GM12878 (cell line): Measurements from ENCODE around the gene CNIH1. TPM values are rescaled to one million over a fixed set of nuclear protein-coding genes. Genes with fewer than 3 reads are reported as not detected.

ENCODE experiments used
- ATAC-seq: fragments of 200-7000 bp; cut with Tn5 transposase; 3 replicates; pipeline ENCODE4 v1.9.1; 2020; ENCODE audit warnings: mild to moderate bottlenecking, moderate library complexity
- BruUV-seq: library from RNA; stranded (reverse); fragments of 400-500 nt; replicated peaks from 2 replicates; lab custom pipeline; 2021; lab: Mats Ljungman, UMichigan
- CTCF ChIA-PET: fragments of 300-600 bp; sonication (Branson Sonifier 250); formaldehyde crosslinking; extraction: SDS; loops from one replicate; lab custom pipeline; 2021; ENCODE audit warnings: inconsistent platforms; lab: Yijun Ruan, JAX
- POLR2A ChIA-PET: fragments of 350-600 bp; formaldehyde crosslinking; extraction: SDS; loops from one replicate; lab custom pipeline; 2021; ENCODE audit warnings: inconsistent platforms; lab: Charles Lee
- RAD21 ChIA-PET: fragments of 300-600 bp; sonication (Branson Sonifier 250); formaldehyde crosslinking; loops from one replicate; lab custom pipeline; 2023; ENCODE audit warnings: antibody characterized with exemption; ENCODE audit not compliant: unreplicated experiment; lab: Charles Lee
- SMC1A ChIA-PET: fragments of 300-600 bp; sonication (Branson Sonifier 250); formaldehyde crosslinking; loops from one replicate; lab custom pipeline; 2023; ENCODE audit not compliant: unreplicated experiment, uncharacterized antibody; lab: Charles Lee
- DNase-seq: peaks from one replicate; pipeline ENCODE4 v3.0.0-alpha.2; 2011; ENCODE audit warnings: low read depth, low spot score
- FAIRE-seq: peaks from 3 replicates; lab custom pipeline; 2011; peaks lifted over from hg19 to GRCh38; lab: Jason Lieb, UNC
- H2AFZ ChIP-seq: 2 replicates; pipeline ENCODE4 v1.6.0; 2011; ENCODE audit warnings: low read depth, low read length, control low read depth; ENCODE audit not compliant: control insufficient read depth
- H3K27ac ChIP-seq: 2 replicates; pipeline ENCODE4 v1.5.1; 2011; ENCODE audit warnings: control low read depth; ENCODE audit not compliant: control insufficient read depth, insufficient read depth
- H3K27me3 ChIP-seq, 2 experiments: replicated peaks in 1 of 2; 2 replicates each; pipeline versions ENCODE4 v1.6.0 to v1.6.1; 2011; ENCODE audit warnings: low read length in 1 of 2; ENCODE audit not compliant: control insufficient read depth in 2 of 2, insufficient read depth in 2 of 2
- H3K36me3 ChIP-seq, 2 experiments: 2 replicates each; pipeline ENCODE4 v1.5.1; 2011; ENCODE audit warnings: low read length in 1 of 2; ENCODE audit not compliant: control insufficient read depth in 2 of 2, insufficient read depth in 2 of 2
- H3K4me1 ChIP-seq: 2 replicates; pipeline ENCODE4 v1.6.1; 2011; ENCODE audit warnings: mild to moderate bottlenecking, low read length, moderate library complexity, mixed read lengths; ENCODE audit not compliant: control insufficient read depth, insufficient read depth
- H3K4me2 ChIP-seq: 2 replicates; pipeline ENCODE4 v1.6.0; 2011; ENCODE audit warnings: control low read depth; ENCODE audit not compliant: control insufficient read depth, insufficient read depth
- H3K4me3 ChIP-seq: fragments of 200-600 bp; sonication (generic); 2 replicates; pipeline ENCODE4 v1.5.1; 2016
- H3K79me2 ChIP-seq: 2 replicates; pipeline ENCODE4 v1.6.0; 2011; ENCODE audit warnings: low read length; ENCODE audit not compliant: control insufficient read depth, insufficient read depth
- H3K9ac ChIP-seq: 2 replicates; pipeline ENCODE4 v1.8.0; 2011; ENCODE audit warnings: low read length, control low read depth, mixed read lengths; ENCODE audit not compliant: control insufficient read depth, insufficient read depth
- H3K9me3 ChIP-seq: replicated peaks from 3 replicates; pipeline ENCODE4 v1.5.1; 2011; ENCODE audit warnings: mild to moderate bottlenecking, low read length; ENCODE audit not compliant: control insufficient read depth, insufficient read depth
- H4K20me1 ChIP-seq: 2 replicates; pipeline ENCODE4 v1.6.0; 2011; ENCODE audit not compliant: control insufficient read depth, insufficient read depth
- USF2 ChIP-seq: IDR thresholded peaks from 2 replicates; pipeline ENCODE4 v1.6.1; 2011; ENCODE audit warnings: low read depth, low read length, improper control_type of control experiment, borderline replicate concordance
- YY1 ChIP-seq: IDR thresholded peaks from 2 replicates; pipeline ENCODE4 v1.6.1; 2011; ENCODE audit warnings: low read depth, mild to moderate bottlenecking, low read length
- WGBS: methylation state at CpG from one replicate; pipeline ENCODE4 v1.1.6; 2016; ENCODE audit warnings: low lambda C conversion rate; ENCODE audit not compliant: insufficient replicate concordance, insufficient coverage; ENCODE audit errors: missing lambda C conversion rate; 5-methylcytosine and 5-hydroxymethylcytosine counted together
- in situ Hi-C: fragments of 300-500 bp; cut with MboI; formaldehyde crosslinking; loops from 9 replicates; pipeline ENCODE4 v1.14.3; 2018; ENCODE audit warnings: mixed read lengths
- intact Hi-C: fragments of 100-400 bp; cut with micrococcal nuclease; formaldehyde crosslinking; loops from one replicate; pipeline ENCODE4 v1.14.2; 2022; ENCODE audit not compliant: unreplicated experiment
- polyA plus RNA-seq, 11 experiments: library from polyadenylated mRNA; depleted of rRNA in 4 of 11; unstranded in 6 of 11; stranded (reverse) in 5 of 11; fragments of >200 nt; fragmentation: Nextera tagmentation in 4 of 11; fragmentation: Illumina TruSeq in 1 of 11; extraction: Ambion mirVana in 4 of 11; extraction: Trizol in 1 of 11; gene quantifications; 1 replicate in 1 of 11; 2 replicates in 10 of 11; pipeline versions ENCODE4 v1.2.1 to v1.2.3, GENCODE V29; 2011 to 2016; ENCODE audit warnings: inconsistent platforms in 2 of 11, missing spikeins in 2 of 11, low read depth in 1 of 11
- total RNA-seq, 4 experiments: library from RNA; depleted of rRNA in 3 of 4; stranded (reverse); fragments of >200 nt in 3 of 4; fragmentation: Illumina TruSeq in 1 of 4; extraction: Trizol in 1 of 4; gene quantifications; 2 replicates each; pipeline versions ENCODE4 v1.2.1 to v1.2.3, GENCODE V29; 2013 to 2021

CNIH1 gene
- total and polyA plus RNA-seq, 10 of the 15 experiments (the other 5 are each of a cell fraction or from before 2014, with no cell fraction given): 48.9 to 274 (median 110) TPM

- Histone ChIP-seq H4K20me1 (no peaks in the 10 kb centered on the region), H3K4me3 (no peak overlapping the region), H3K27ac (no peak overlapping the region), H3K4me1 (no peaks in the 10 kb centered on the region), H3K36me3 (no peaks in the 10 kb centered on the region), H3K9me3 (no peaks in the 10 kb centered on the region), H3K79me2 (no peaks in the 10 kb centered on the region), H2AFZ (no peak overlapping the region), H3K9ac (no peak overlapping the region), H3K4me2 (no peak overlapping the region), H3K27me3 (no peaks in the 10 kb centered on the region; a peak in 1 of 4 replicates)
- in situ Hi-C loops (no loop called here), intact Hi-C loops (no loop called here)
- peak; percentile 22; the same call in 1 of the 3 replicates for ATAC-seq
- ChIA-PET POLR2A (interaction anchor here (1.4 kb wide), 1 partner anchor 11 kb away, joined by 5 read pairs; no protein-coding TSS in a partner anchor), RAD21 (no interaction called here), SMC1A (no interaction called here), CTCF (interaction anchor here (0.9 kb wide), 1 partner anchor 26 kb away, joined by 3 read pairs; no protein-coding TSS in a partner anchor)
- no TSS peak for BruUV-seq
- FAIRE-seq: no peak
- DNase-seq: no peak
- no peak for TF ChIP-seq USF2
- 0 out of 2 replicates have a peak, but pooled peaks have one; percentile 28 for TF ChIP-seq YY1
- 45% methylated on average over 7 of the region's 7 CpGs for WGBS
Observed at GRCh38 chr14:54374117-54374884, 66.9 kb downstream of the CNIH1 start.

Other genes starting within 250 kb of the CNIH1 start
- 71.0 and 86.9 TPM in 2 replicates for gene CDKN3, start 44.4 kb downstream of the CNIH1 start, total RNA-seq (2014; rRNA removed)
- 99.5 and 99.6 TPM in 2 replicates for gene CDKN3, start 44.4 kb downstream of the CNIH1 start, total RNA-seq (2014; rRNA removed; fragmentation: Illumina TruSeq; extraction: Trizol)
- gene CDKN3, start 44.4 kb downstream of the CNIH1 start, total RNA-seq (2021): 54.9 and 61.8 TPM in 2 replicates
- 111 and 155 TPM in 2 replicates for gene CDKN3, start 44.4 kb downstream of the CNIH1 start, polyA plus RNA-seq (2011; rRNA removed)
- gene CDKN3, start 44.4 kb downstream of the CNIH1 start, polyA plus RNA-seq (2014; fragmentation: Illumina TruSeq; extraction: Trizol): 111 and 118 TPM in 2 replicates
- gene CDKN3, start 44.4 kb downstream of the CNIH1 start, polyA plus RNA-seq (2014; fragmentation: Nextera tagmentation; extraction: Ambion mirVana): 100 to 1,000 TPM; 173 to 197 TPM
- 63.4 and 97.0 TPM in 2 replicates for gene CDKN3, start 44.4 kb downstream of the CNIH1 start, polyA plus RNA-seq (2014; rRNA removed)
- gene CDKN3, start 44.4 kb downstream of the CNIH1 start, polyA plus RNA-seq (2016; fragmentation: Nextera tagmentation; extraction: Ambion mirVana): 100 to 1,000 TPM; 149 to 167 TPM
- 42.4 and 63.9 TPM in 2 replicates for gene GMFB, start 47.6 kb upstream of the CNIH1 start, total RNA-seq (2014; rRNA removed)
- gene GMFB, start 47.6 kb upstream of the CNIH1 start, total RNA-seq (2014; rRNA removed; fragmentation: Illumina TruSeq; extraction: Trizol): 58.2 and 59.7 TPM in 2 replicates
- 51.3 and 52.5 TPM in 2 replicates for gene GMFB, start 47.6 kb upstream of the CNIH1 start, total RNA-seq (2021)
- gene GMFB, start 47.6 kb upstream of the CNIH1 start, polyA plus RNA-seq (2011; rRNA removed): 32.8 and 56.3 TPM in 2 replicates
- 50.2 and 69.5 TPM in 2 replicates for gene GMFB, start 47.6 kb upstream of the CNIH1 start, polyA plus RNA-seq (2014; fragmentation: Illumina TruSeq; extraction: Trizol)
- gene GMFB, start 47.6 kb upstream of the CNIH1 start, polyA plus RNA-seq (2014; fragmentation: Nextera tagmentation; extraction: Ambion mirVana): 10 to 100 TPM; 29.8 to 51.9 TPM
- gene GMFB, start 47.6 kb upstream of the CNIH1 start, polyA plus RNA-seq (2014; rRNA removed): 29.3 and 32.8 TPM in 2 replicates
- gene GMFB, start 47.6 kb upstream of the CNIH1 start, polyA plus RNA-seq (2016; fragmentation: Nextera tagmentation; extraction: Ambion mirVana): 10 to 100 TPM; 68.0 to 71.0 TPM
- gene CGRRF1, start 68.5 kb upstream of the CNIH1 start, total RNA-seq (2014; rRNA removed): 8.0 and 10.6 TPM in 2 replicates
- gene CGRRF1, start 68.5 kb upstream of the CNIH1 start, total RNA-seq (2014; rRNA removed; fragmentation: Illumina TruSeq; extraction: Trizol): 9.2 and 10.0 TPM in 2 replicates
- 12.2 and 14.1 TPM in 2 replicates for gene CGRRF1, start 68.5 kb upstream of the CNIH1 start, total RNA-seq (2021)
- gene CGRRF1, start 68.5 kb upstream of the CNIH1 start, polyA plus RNA-seq (2011; rRNA removed): 14.8 and 16.9 TPM in 2 replicates
- gene CGRRF1, start 68.5 kb upstream of the CNIH1 start, polyA plus RNA-seq (2014; fragmentation: Illumina TruSeq; extraction: Trizol): 8.7 and 14.2 TPM in 2 replicates
- gene CGRRF1, start 68.5 kb upstream of the CNIH1 start, polyA plus RNA-seq (2014; fragmentation: Nextera tagmentation; extraction: Ambion mirVana): 10 to 100 TPM; 32.1 to 47.7 TPM
- gene CGRRF1, start 68.5 kb upstream of the CNIH1 start, polyA plus RNA-seq (2014; rRNA removed): 5.5 and 6.9 TPM in 2 replicates
- gene CGRRF1, start 68.5 kb upstream of the CNIH1 start, polyA plus RNA-seq (2016; fragmentation: Nextera tagmentation; extraction: Ambion mirVana): 10 to 100 TPM; 19.6 to 20.6 TPM
- 0.38 and 0.40 TPM in 2 replicates for gene SAMD4A, start 125.8 kb upstream of the CNIH1 start, total RNA-seq (2014; rRNA removed)
- 0.18 and 0.40 TPM in 2 replicates for gene SAMD4A, start 125.8 kb upstream of the CNIH1 start, total RNA-seq (2014; rRNA removed; fragmentation: Illumina TruSeq; extraction: Trizol)
- gene SAMD4A, start 125.8 kb upstream of the CNIH1 start, total RNA-seq (2021): 0.48 and 0.56 TPM in 2 replicates
- gene SAMD4A, start 125.8 kb upstream of the CNIH1 start, polyA plus RNA-seq (2011; rRNA removed): 0.22 and 0.39 TPM in 2 replicates
- gene SAMD4A, start 125.8 kb upstream of the CNIH1 start, polyA plus RNA-seq (2014; fragmentation: Illumina TruSeq; extraction: Trizol): 0.17 and 0.26 TPM in 2 replicates
- gene SAMD4A, start 125.8 kb upstream of the CNIH1 start, polyA plus RNA-seq (2014; fragmentation: Nextera tagmentation; extraction: Ambion mirVana): under 1 TPM; 0.29 to 0.33 TPM
- gene SAMD4A, start 125.8 kb upstream of the CNIH1 start, polyA plus RNA-seq (2014; rRNA removed): 0.18 and 0.49 TPM in 2 replicates
- under 1 TPM; 0.05 to 0.12 TPM for gene SAMD4A, start 125.8 kb upstream of the CNIH1 start, polyA plus RNA-seq (2016; fragmentation: Nextera tagmentation; extraction: Ambion mirVana)